Neural cell (in vitro differentiated cells): ENCODE results near the gene NFAT5. TPM values are rescaled to one million over a fixed set of nuclear protein-coding genes. Genes with fewer than 3 reads are reported as not detected.

Source experiments
- H2AFZ ChIP-seq: fragments of 200-600, 300-800 bp; sonication (generic), shearing (Covaris generic); 2 replicates; pipeline ENCODE4 v1.6.0; 2014; ENCODE audit warnings: low read depth, mild to moderate bottlenecking, antibody characterized with exemption, low read length, moderate library complexity
- H3F3A ChIP-seq: fragments of 200-600 bp; shearing (Covaris generic); 2 replicates; pipeline ENCODE4 v1.6.1; 2016; ENCODE audit warnings: mild to moderate bottlenecking, moderate library complexity, mixed read lengths, antibody characterized with exemption, low read length; ENCODE audit not compliant: insufficient read depth, poor library complexity, severe bottlenecking
- H3K27ac ChIP-seq: fragments of 200-600, 300-800 bp; sonication (generic), shearing (Covaris generic); 2 replicates; pipeline ENCODE4 v1.5.1; 2014; ENCODE audit warnings: mild to moderate bottlenecking, low read length, moderate library complexity
- H3K27me3 ChIP-seq: fragments of 300-800, 200-600 bp; sonication (generic), shearing (Covaris generic); 2 replicates; pipeline ENCODE4 v1.6.0; 2014; ENCODE audit warnings: mild to moderate bottlenecking, low read depth, low read length, moderate library complexity; ENCODE audit not compliant: insufficient read depth
- H3K36me3 ChIP-seq: fragments of 300-800, 200-600 bp; sonication (generic), shearing (Covaris generic); 2 replicates; pipeline ENCODE4 v1.5.1; 2014; ENCODE audit warnings: mild to moderate bottlenecking, antibody characterized with exemption, low read length, moderate library complexity; ENCODE audit not compliant: insufficient read depth
- H3K4me2 ChIP-seq: fragments of 300-800, 200-600 bp; sonication (generic), shearing (Covaris generic); 2 replicates; pipeline ENCODE4 v1.6.0; 2014; ENCODE audit warnings: mild to moderate bottlenecking, low read length
- H3K4me3 ChIP-seq: fragments of 300-800, 200-600 bp; sonication (generic), shearing (Covaris generic); 2 replicates; pipeline ENCODE4 v1.5.1; 2014; ENCODE audit warnings: mild to moderate bottlenecking, low read length, moderate library complexity
- H3K79me2 ChIP-seq: fragments of 200-600 bp; shearing (Covaris generic); replicated peaks from 2 replicates; pipeline ENCODE4 v1.6.0; 2014; ENCODE audit warnings: mild to moderate bottlenecking, low read length, moderate library complexity; ENCODE audit not compliant: insufficient read depth
- H3K9ac ChIP-seq: fragments of 300-800, 200-600 bp; sonication (generic), shearing (Covaris generic); 2 replicates; pipeline ENCODE4 v1.6.1; 2016; ENCODE audit warnings: mild to moderate bottlenecking, low read length, mixed read lengths
- H3K9me2 ChIP-seq: fragments of 200-600 bp; shearing (Covaris generic); 2 replicates; pipeline ENCODE4 v1.6.1; 2016; ENCODE audit warnings: mild to moderate bottlenecking, low read length, mixed read lengths; ENCODE audit not compliant: insufficient read depth
- H3K9me3 ChIP-seq: fragments of 200-600, 300-800 bp; sonication (generic), shearing (Covaris generic); 2 replicates; pipeline ENCODE4 v1.6.1; 2016; ENCODE audit warnings: mild to moderate bottlenecking, mixed run types, low read length, moderate library complexity, mixed read lengths
- H4K20me1 ChIP-seq: fragments of 200-600 bp; shearing (Covaris generic); 2 replicates; pipeline ENCODE4 v1.6.1; 2016; ENCODE audit warnings: mild to moderate bottlenecking, mixed run types; ENCODE audit not compliant: insufficient read depth
- EP300 ChIP-seq: fragments of 450-650 bp; conservative IDR thresholded peaks from 2 replicates; pipeline ENCODE4 v1.6.1; 2014; ENCODE audit warnings: antibody characterized with exemption, mild to moderate bottlenecking, moderate library complexity; ENCODE audit not compliant: poor library complexity, severe bottlenecking
- EZH2 ChIP-seq: fragments of 200-600, 300-800 bp; shearing (Covaris generic), sonication (generic); IDR thresholded peaks from 2 replicates; pipeline ENCODE4 v1.6.1; 2014; ENCODE audit warnings: antibody characterized with exemption, low read length, borderline replicate concordance, mild to moderate bottlenecking; ENCODE audit not compliant: insufficient read depth, poor library complexity, severe bottlenecking
- MXI1 ChIP-seq: fragments of 450-650 bp; conservative IDR thresholded peaks from 2 replicates; pipeline ENCODE4 v1.6.1; 2014; ENCODE audit warnings: antibody characterized with exemption, mild to moderate bottlenecking; ENCODE audit not compliant: poor library complexity, severe bottlenecking
- POLR2AphosphoS5 ChIP-seq: IDR thresholded peaks from 2 replicates; pipeline ENCODE4 v1.6.1; 2012
- RAD21 ChIP-seq: fragments of 450-650 bp; conservative IDR thresholded peaks from 2 replicates; pipeline ENCODE4 v1.6.1; 2014; ENCODE audit warnings: antibody characterized with exemption, mild to moderate bottlenecking, moderate library complexity
- REST ChIP-seq: IDR thresholded peaks from 2 replicates; pipeline ENCODE4 v1.6.1; 2012; ENCODE audit warnings: borderline replicate concordance
- SMC3 ChIP-seq: fragments of 450-650 bp; conservative IDR thresholded peaks from 2 replicates; pipeline ENCODE4 v1.6.1; 2014; ENCODE audit warnings: antibody characterized with exemption, mild to moderate bottlenecking, moderate library complexity; ENCODE audit not compliant: poor library complexity
- TAF1 ChIP-seq: IDR thresholded peaks from 2 replicates; pipeline ENCODE4 v1.6.1; 2012; ENCODE audit warnings: low read depth
- polyA plus RNA-seq: library from polyadenylated mRNA; depleted of rRNA; stranded (reverse); fragments of >200 nt; gene quantifications from 2 replicates; pipeline ENCODE4 v1.2.3, GENCODE V29; 2014
- TF ChIP-seq, protein P1 (sequence below): fragments of 450-650 bp; IDR thresholded peaks from 2 replicates; pipeline ENCODE4 v1.5.1; 2014; ENCODE audit warnings: antibody characterized with exemption, mild to moderate bottlenecking, moderate library complexity; ENCODE audit not compliant: poor library complexity, severe bottlenecking

The NFAT5 gene
- polyA plus RNA-seq, 1 donor from 2014 or later = 9.2 TPM

DNA sequence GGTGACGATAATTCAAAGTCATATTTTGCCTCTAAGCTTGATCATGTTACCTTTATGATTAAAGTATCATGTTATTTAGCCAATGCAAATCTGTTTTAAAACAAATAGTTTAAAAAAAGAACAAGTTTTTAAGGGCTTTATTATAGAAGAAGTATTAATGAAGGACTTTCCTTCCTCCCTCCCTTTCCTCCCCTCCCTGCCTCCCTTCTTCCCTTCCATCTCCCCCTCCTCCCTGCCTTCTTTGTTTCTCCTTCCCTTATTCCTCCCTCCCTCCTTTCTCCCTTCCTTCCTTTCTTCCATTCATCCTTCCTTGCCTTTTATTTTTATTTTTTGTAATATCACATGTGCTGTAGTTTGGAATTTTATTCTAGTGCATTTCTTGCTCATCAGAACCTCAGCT, 134.1 kb downstream of the NFAT5 start:
- H4K20me1 ChIP-seq = no peaks in the 10 kb centered on the region
- H3K4me2 ChIP-seq = no peak overlapping the region
- TF ChIP-seq SMC3 (no peak), TAF1 (no peak), REST (no peak), EP300 (no peak), RAD21 (no peak), POLR2AphosphoS5 (no peak), EZH2 (no peak), MXI1 (no peak)
- TF ChIP-seq, protein P1, sequence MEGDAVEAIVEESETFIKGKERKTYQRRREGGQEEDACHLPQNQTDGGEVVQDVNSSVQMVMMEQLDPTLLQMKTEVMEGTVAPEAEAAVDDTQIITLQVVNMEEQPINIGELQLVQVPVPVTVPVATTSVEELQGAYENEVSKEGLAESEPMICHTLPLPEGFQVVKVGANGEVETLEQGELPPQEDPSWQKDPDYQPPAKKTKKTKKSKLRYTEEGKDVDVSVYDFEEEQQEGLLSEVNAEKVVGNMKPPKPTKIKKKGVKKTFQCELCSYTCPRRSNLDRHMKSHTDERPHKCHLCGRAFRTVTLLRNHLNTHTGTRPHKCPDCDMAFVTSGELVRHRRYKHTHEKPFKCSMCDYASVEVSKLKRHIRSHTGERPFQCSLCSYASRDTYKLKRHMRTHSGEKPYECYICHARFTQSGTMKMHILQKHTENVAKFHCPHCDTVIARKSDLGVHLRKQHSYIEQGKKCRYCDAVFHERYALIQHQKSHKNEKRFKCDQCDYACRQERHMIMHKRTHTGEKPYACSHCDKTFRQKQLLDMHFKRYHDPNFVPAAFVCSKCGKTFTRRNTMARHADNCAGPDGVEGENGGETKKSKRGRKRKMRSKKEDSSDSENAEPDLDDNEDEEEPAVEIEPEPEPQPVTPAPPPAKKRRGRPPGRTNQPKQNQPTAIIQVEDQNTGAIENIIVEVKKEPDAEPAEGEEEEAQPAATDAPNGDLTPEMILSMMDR = no peak
- H3F3A ChIP-seq = no peaks in the 10 kb centered on the region
- H3K27me3 ChIP-seq = no peaks in the 10 kb centered on the region
- no peak overlapping the region for H3K4me3 ChIP-seq
- H3K9me3 ChIP-seq = no peaks in the 10 kb centered on the region
- H3K9me2 ChIP-seq = no peaks in the 10 kb centered on the region
- peaks cover 6% of the 10 kb centered on the region for H3K36me3 ChIP-seq
- no peaks in the 10 kb centered on the region for H3K79me2 ChIP-seq
- H3K27ac ChIP-seq = no peak overlapping the region
- no peak overlapping the region for H2AFZ ChIP-seq
- H3K9ac ChIP-seq = no peak overlapping the region

DNA sequence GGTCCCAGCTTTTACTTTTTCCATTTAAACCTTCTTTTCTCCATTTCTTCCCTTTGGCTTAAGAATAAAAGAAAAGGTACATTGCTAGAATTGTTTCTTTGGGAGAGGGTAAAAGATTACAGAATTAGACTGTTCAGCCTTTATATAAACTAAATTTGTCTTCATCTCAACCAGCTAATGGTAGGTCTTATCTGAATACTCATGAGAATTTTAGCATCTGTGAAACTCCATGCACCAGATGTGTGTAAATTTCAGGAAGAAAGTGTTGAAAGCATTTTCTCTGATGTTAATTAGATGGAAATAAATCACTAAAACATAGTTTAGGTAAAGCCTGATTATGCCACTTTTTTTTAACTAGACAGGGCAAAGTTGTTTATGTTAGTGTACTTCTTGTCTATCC, 135.7 kb downstream of the NFAT5 start:
- H3K9ac ChIP-seq = no peak overlapping the region
- no peaks in the 10 kb centered on the region for H3K27me3 ChIP-seq
- no peaks in the 10 kb centered on the region for H3K9me3 ChIP-seq
- H3K79me2 ChIP-seq = no peaks in the 10 kb centered on the region
- peaks cover 6% of the 10 kb centered on the region for H3K36me3 ChIP-seq
- no peaks in the 10 kb centered on the region for H3K9me2 ChIP-seq
- H3K4me2 ChIP-seq = no peak overlapping the region
- H3K27ac ChIP-seq = no peak overlapping the region
- no peak overlapping the region for H3K4me3 ChIP-seq
- TF ChIP-seq, protein P1 = no peak
- TF ChIP-seq REST (no peak), EP300 (no peak), RAD21 (no peak), TAF1 (no peak), MXI1 (no peak)
- H3F3A ChIP-seq = no peaks in the 10 kb centered on the region
- no peaks in the 10 kb centered on the region for H4K20me1 ChIP-seq
- H2AFZ ChIP-seq = no peak overlapping the region
